Smooth muscle cell (in vitro differentiated cells): Measurements from ENCODE around the gene CLOCK. TPM values are rescaled to one million over a fixed set of nuclear protein-coding genes. Genes with fewer than 3 reads are reported as not detected.

Experiments used
- DNase-seq: peaks from one replicate; lab custom pipeline; 2025; ENCODE audit not compliant: unreplicated experiment; lab: John Stamatoyannopoulos, UW
- H2AFZ ChIP-seq: fragments of 200-600 bp; sonication (generic); 2 replicates; pipeline ENCODE4 v1.6.0; 2016; ENCODE audit warnings: antibody characterized with exemption, low read depth, mild to moderate bottlenecking
- H3F3A ChIP-seq: fragments of 200-600 bp; sonication (generic); 2 replicates; pipeline ENCODE4 v1.6.0; 2017; ENCODE audit warnings: antibody characterized with exemption, low read depth
- H3K27ac ChIP-seq: fragments of 200-600 bp; sonication (generic); 2 replicates; pipeline ENCODE4 v1.5.1; 2016; ENCODE audit warnings: low read depth, mild to moderate bottlenecking
- H3K27me3 ChIP-seq: fragments of 200-600 bp; sonication (generic); 2 replicates; pipeline ENCODE4 v1.6.1; 2016; ENCODE audit warnings: low read depth, mild to moderate bottlenecking
- H3K36me3 ChIP-seq: fragments of 200-600 bp; sonication (generic); 2 replicates; pipeline ENCODE4 v1.5.1; 2016; ENCODE audit warnings: low read depth
- H3K4me1 ChIP-seq: fragments of 200-600 bp; sonication (generic); 2 replicates; pipeline ENCODE4 v1.5.1; 2016; ENCODE audit warnings: low read depth
- H3K4me2 ChIP-seq: fragments of 200-600 bp; sonication (generic); 2 replicates; pipeline ENCODE4 v1.6.0; 2016; ENCODE audit warnings: mild to moderate bottlenecking
- H3K4me3 ChIP-seq: fragments of 200-600 bp; sonication (generic); 2 replicates; pipeline ENCODE4 v1.5.1; 2016; ENCODE audit warnings: mild to moderate bottlenecking
- H3K79me2 ChIP-seq: fragments of 200-600 bp; sonication (generic); 2 replicates; pipeline ENCODE4 v1.6.0; 2016; ENCODE audit warnings: low read depth, mild to moderate bottlenecking
- H3K9ac ChIP-seq: fragments of 200-600 bp; sonication (generic); 2 replicates; pipeline ENCODE4 v1.6.0; 2016; ENCODE audit warnings: low read depth
- H3K9me3 ChIP-seq: fragments of 200-600 bp; sonication (generic); replicated peaks from 2 replicates; pipeline ENCODE4 v1.5.1; 2016; ENCODE audit warnings: low read depth
- H4K20me1 ChIP-seq: fragments of 200-600 bp; sonication (generic); 2 replicates; pipeline ENCODE4 v1.6.0; 2016; ENCODE audit warnings: low read depth
- CTCF ChIP-seq: fragments of 200-600 bp; sonication (generic); IDR thresholded peaks from 2 replicates; pipeline ENCODE4 v1.5.1; 2017; ENCODE audit warnings: borderline replicate concordance, mild to moderate bottlenecking, antibody characterized with exemption; ENCODE audit not compliant: insufficient read depth, poor library complexity, severe bottlenecking
- WGBS: methylation state at CpG from one replicate; pipeline ENCODE4 v1.1.7; 2016; ENCODE audit warnings: low lambda C conversion rate; 5-methylcytosine and 5-hydroxymethylcytosine counted together
- polyA plus RNA-seq: library from polyadenylated mRNA; unstranded; fragments of >200 nt; fragmentation: Nextera tagmentation; extraction: Ambion mirVana; gene quantifications from 2 replicates; pipeline ENCODE4 v1.2.1, GENCODE V29; 2016
- total RNA-seq: library from RNA; depleted of rRNA; stranded (reverse); fragments of >200 nt; gene quantifications from 2 replicates; pipeline ENCODE4 v1.2.3, GENCODE V29; 2014

CLOCK gene
- total and polyA plus RNA-seq, 2 experiments from 2014 or later = 5.9 to 32.3 TPM

GRCh38 chr4:55431710-55432336 is 114.9 kb downstream of the CLOCK start:
- no peak for DNase-seq
- peaks cover 4% of the 10 kb centered on the region for H3K79me2 ChIP-seq
- no peak overlapping the region for H3K9ac ChIP-seq
- H3F3A ChIP-seq = peaks cover 39% of the 10 kb centered on the region
- H3K27ac ChIP-seq = no peak overlapping the region
- peaks cover 28% of the 10 kb centered on the region for H3K36me3 ChIP-seq
- peaks cover 48% of the 10 kb centered on the region for H4K20me1 ChIP-seq
- WGBS = 79% methylated on average over 6 of the region's 6 CpGs
- no peak overlapping the region for H3K4me2 ChIP-seq
- no peaks in the 10 kb centered on the region for H3K4me1 ChIP-seq
- H2AFZ ChIP-seq = no peak overlapping the region
- no peak overlapping the region for H3K4me3 ChIP-seq
- no peaks in the 10 kb centered on the region for H3K27me3 ChIP-seq
- no peak for TF ChIP-seq CTCF
- H3K9me3 ChIP-seq = no peaks in the 10 kb centered on the region

DNA sequence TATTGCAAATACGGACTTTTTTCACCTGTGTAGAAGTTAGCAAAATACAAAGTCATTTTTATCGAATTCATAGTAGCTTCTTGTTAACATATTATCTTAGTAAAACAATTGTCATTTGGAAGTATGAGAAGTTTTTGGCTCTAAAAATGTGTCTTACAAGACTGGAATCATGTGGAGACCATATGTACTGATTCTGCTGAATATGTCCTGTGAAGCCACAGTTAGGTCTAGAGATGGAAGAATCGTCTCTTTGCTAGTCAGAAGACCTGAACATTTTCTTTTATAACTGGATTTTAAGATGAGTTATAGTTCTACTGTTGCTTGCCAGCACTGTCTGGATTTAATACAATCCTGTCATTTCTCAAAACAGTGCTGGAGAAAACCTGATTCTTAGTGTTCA is 121.9 kb downstream of the CLOCK start:
- H3K27ac ChIP-seq = no peak overlapping the region
- H3K9ac ChIP-seq = no peak overlapping the region
- peaks cover 29% of the 10 kb centered on the region for H3K36me3 ChIP-seq
- no peak for TF ChIP-seq CTCF
- 98% methylated on average over 3 of the region's 3 CpGs for WGBS
- H2AFZ ChIP-seq = no peak overlapping the region
- no peaks in the 10 kb centered on the region for H3K4me1 ChIP-seq
- H3K79me2 ChIP-seq = peaks cover 30% of the 10 kb centered on the region
- H4K20me1 ChIP-seq = peaks cover 90% of the 10 kb centered on the region
- no peaks in the 10 kb centered on the region for H3K27me3 ChIP-seq
- no peak overlapping the region for H3K4me2 ChIP-seq
- H3F3A ChIP-seq = peaks cover 41% of the 10 kb centered on the region
- H3K4me3 ChIP-seq = no peak overlapping the region
- DNase-seq = no peak
- no peaks in the 10 kb centered on the region for H3K9me3 ChIP-seq

- DNase-seq = no peak
- Histone ChIP-seq H3K4me3 (no peak overlapping the region), H3K27ac (peak overlapping the region; percentile 16), H3K9ac (no peak overlapping the region), H3K27me3 (no peaks in the 10 kb centered on the region), H3K36me3 (peaks cover 14% of the 10 kb centered on the region), H3K9me3 (no peaks in the 10 kb centered on the region), H2AFZ (no peak overlapping the region), H3K79me2 (peaks cover 89% of the 10 kb centered on the region), H3F3A (peaks cover 14% of the 10 kb centered on the region), H3K4me2 (no peak overlapping the region), H3K4me1 (no peaks in the 10 kb centered on the region), H4K20me1 (peaks cover 97% of the 10 kb centered on the region)
- 88% methylated on average over 3 of the region's 3 CpGs for WGBS
- no peak for TF ChIP-seq CTCF
These were observed 130.5 kb downstream of the CLOCK start for GRCh38 chr4:55416176-55416575.

- H3K36me3 ChIP-seq = peaks cover 7% of the 10 kb centered on the region
- H2AFZ ChIP-seq = no peak overlapping the region
- H3K4me3 ChIP-seq = no peak overlapping the region
- H4K20me1 ChIP-seq = peaks cover 100% of the 10 kb centered on the region
- H3F3A ChIP-seq = no peaks in the 10 kb centered on the region
- peaks cover 5% of the 10 kb centered on the region for H3K4me1 ChIP-seq
- peaks cover 100% of the 10 kb centered on the region for H3K79me2 ChIP-seq
- no peaks in the 10 kb centered on the region for H3K27me3 ChIP-seq
- no peaks in the 10 kb centered on the region for H3K9me3 ChIP-seq
- no peak for DNase-seq
- no peak overlapping the region for H3K4me2 ChIP-seq
- no peak for TF ChIP-seq CTCF
- WGBS = 79% methylated on average over 6 of the region's 6 CpGs
- H3K9ac ChIP-seq = no peak overlapping the region
- peak overlapping the region; percentile 48 for H3K27ac ChIP-seq
These were observed 135.1 kb downstream of the CLOCK start for GRCh38 chr4:55411621-55412020.
